ENCODE data around the gene PARD3B. TPM values are rescaled to one million over a fixed set of nuclear protein-coding genes. Genes with fewer than 3 reads are reported as not detected.
A peak's percentile ranks its signal among the peaks of the same experiment; 100 is the strongest.

PARD3B gene
- total and polyA plus RNA-seq, 2 of the 13 experiments (the other 11 are each of a cell fraction or from before 2014, with no cell fraction given) = 0.71 to 2.3 TPM

DNA sequence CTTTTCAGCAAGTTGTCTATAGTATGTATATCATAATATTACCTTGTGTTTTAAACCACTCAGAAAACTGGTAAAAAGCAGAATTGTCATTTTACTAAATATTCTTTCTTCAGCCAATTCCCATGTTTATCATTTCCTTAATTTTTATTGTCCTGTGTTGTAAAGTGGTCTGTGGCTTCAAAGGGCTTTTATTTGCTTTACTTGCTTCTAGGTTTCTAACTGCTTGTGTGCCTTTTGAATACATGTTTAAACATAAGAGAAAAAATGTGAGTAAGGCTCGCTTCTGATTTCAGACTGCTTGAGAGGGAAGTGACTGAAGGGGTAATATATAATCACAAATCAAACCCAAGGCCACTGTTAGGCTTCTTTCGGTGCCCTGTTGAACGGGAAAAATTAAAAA, 729.5 kb downstream of the PARD3B start:
- POLR2A ChIA-PET = no interaction called here

DNA sequence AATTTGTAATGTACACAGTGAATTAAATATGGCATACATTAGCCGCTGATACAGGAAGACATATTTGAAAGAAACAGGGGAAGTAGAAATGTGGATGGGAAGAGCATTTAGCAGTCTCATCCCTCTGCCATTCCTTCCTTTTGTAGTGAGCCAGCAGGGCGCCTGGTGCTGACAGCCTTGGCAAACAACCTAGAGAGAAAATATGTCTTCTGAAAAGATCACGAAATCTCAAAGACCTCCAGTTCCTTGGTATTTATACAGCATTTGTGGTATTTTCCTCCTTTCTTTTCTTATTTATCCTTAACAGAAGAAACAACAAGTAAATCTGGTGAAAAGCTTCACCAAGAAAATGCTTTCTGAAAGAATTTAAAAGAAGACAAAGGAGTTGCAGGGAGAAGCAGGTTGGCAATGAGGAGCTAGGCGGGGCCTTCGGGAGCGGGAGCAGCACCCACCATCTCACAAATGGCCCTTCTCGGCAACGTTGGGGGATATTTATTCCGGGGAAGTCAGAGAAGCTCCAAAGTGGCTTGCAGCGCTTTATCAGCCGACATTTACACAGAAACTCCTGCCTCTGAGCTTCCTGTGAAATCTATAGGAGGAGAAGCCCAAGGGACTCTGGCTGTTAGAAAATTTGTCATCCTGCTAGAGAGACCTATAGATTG, 731.0 kb downstream of the PARD3B start:
- Histone ChIP-seq H3K4me2 (ENCODE audit: low read depth, low read length) (no peak overlapping the region), H3K9me3 (ENCODE audit: low read length) (no peaks in the 10 kb centered on the region), H3K9ac (ENCODE audit: insufficient read depth, low read depth, low read length) (no peak overlapping the region), H3K4me1 (ENCODE audit: insufficient read depth, low read length) (peaks cover 26% of the 10 kb centered on the region), H4K20me1 (ENCODE audit: insufficient read depth, low read length) (no peaks in the 10 kb centered on the region), H3K36me3 (replicated peaks in 1 of 2; ENCODE audit: control insufficient read depth in 1 of 2, insufficient read depth in 2 of 2, low read length in 2 of 2) (no peaks in the 10 kb centered on the region), H3K27me3 (ENCODE audit: control insufficient read depth in 1 of 2, insufficient read depth in 2 of 2, low read length in 2 of 2) (no peaks in the 10 kb centered on the region; a peak in 1 of 5 replicates), H3K4me3 (replicated peaks in 1 of 3; ENCODE audit: insufficient read depth in 1 of 3, low read depth in 2 of 3, low read length in 3 of 3) (no peak overlapping the region), H2AFZ (ENCODE audit: low read length) (no peak overlapping the region), H3K79me2 (ENCODE audit: insufficient read depth, low read length) (no peaks in the 10 kb centered on the region), H3K27ac (ENCODE audit: extremely low read length, insufficient read depth, low read length) (no peak overlapping the region)
- POLR2A ChIA-PET = no interaction called here
- intact Hi-C loops (cut with micrococcal nuclease; ENCODE audit: unreplicated experiment) = no loop called here
- no peak for DNase-seq (ENCODE audit: low spot score)
- no peak for FAIRE-seq
- no peak for ATAC-seq
- WGBS (ENCODE audit: low lambda C conversion rate) = 92% methylated on average over 11 of the region's 11 CpGs
- CTCF ChIA-PET (ENCODE audit: low intra/inter-chr PET ratio, low total read pairs) = no interaction called here
- in situ Hi-C loops (cut with HindIII; ENCODE audit: extremely low pct_ligation_motif_present, low pct_unique_long_range_greater_than_20kb) = no loop called here
- no TSS peak for BruUV-seq (replicated peaks)
- TF ChIP-seq ARNT2 (CRISPR knock-in tag; IDR thresholded peaks at IDR 0.05; ENCODE audit: low read depth) (no peak), AKAP8 (CRISPR knock-in tag; IDR thresholded peaks at IDR 0.05) (no peak)
- TF ChIP-seq, protein P1, sequence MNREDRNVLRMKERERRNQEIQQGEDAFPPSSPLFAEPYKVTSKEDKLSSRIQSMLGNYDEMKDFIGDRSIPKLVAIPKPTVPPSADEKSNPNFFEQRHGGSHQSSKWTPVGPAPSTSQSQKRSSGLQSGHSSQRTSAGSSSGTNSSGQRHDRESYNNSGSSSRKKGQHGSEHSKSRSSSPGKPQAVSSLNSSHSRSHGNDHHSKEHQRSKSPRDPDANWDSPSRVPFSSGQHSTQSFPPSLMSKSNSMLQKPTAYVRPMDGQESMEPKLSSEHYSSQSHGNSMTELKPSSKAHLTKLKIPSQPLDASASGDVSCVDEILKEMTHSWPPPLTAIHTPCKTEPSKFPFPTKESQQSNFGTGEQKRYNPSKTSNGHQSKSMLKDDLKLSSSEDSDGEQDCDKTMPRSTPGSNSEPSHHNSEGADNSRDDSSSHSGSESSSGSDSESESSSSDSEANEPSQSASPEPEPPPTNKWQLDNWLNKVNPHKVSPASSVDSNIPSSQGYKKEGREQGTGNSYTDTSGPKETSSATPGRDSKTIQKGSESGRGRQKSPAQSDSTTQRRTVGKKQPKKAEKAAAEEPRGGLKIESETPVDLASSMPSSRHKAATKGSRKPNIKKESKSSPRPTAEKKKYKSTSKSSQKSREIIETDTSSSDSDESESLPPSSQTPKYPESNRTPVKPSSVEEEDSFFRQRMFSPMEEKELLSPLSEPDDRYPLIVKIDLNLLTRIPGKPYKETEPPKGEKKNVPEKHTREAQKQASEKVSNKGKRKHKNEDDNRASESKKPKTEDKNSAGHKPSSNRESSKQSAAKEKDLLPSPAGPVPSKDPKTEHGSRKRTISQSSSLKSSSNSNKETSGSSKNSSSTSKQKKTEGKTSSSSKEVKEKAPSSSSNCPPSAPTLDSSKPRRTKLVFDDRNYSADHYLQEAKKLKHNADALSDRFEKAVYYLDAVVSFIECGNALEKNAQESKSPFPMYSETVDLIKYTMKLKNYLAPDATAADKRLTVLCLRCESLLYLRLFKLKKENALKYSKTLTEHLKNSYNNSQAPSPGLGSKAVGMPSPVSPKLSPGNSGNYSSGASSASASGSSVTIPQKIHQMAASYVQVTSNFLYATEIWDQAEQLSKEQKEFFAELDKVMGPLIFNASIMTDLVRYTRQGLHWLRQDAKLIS (CRISPR knock-in tag; IDR thresholded peaks at IDR 0.05) = no peak

More for the DNA sequence above, 729.5 kb downstream of the PARD3B start:
- Histone ChIP-seq H3K4me3 (replicated peaks in 1 of 3; ENCODE audit: insufficient read depth in 1 of 3, low read depth in 2 of 3, low read length in 3 of 3) (no peak overlapping the region), H3K9me3 (ENCODE audit: low read length) (no peaks in the 10 kb centered on the region), H3K9ac (ENCODE audit: insufficient read depth, low read depth, low read length) (no peak overlapping the region), H3K4me1 (ENCODE audit: insufficient read depth, low read length) (peaks cover 35% of the 10 kb centered on the region), H2AFZ (ENCODE audit: low read length) (no peak overlapping the region), H3K79me2 (ENCODE audit: insufficient read depth, low read length) (no peaks in the 10 kb centered on the region), H3K4me2 (ENCODE audit: low read depth, low read length) (no peak overlapping the region), H3K27me3 (ENCODE audit: control insufficient read depth in 1 of 2, insufficient read depth in 2 of 2, low read length in 2 of 2) (no peaks in the 10 kb centered on the region; a peak in 1 of 5 replicates), H3K27ac (ENCODE audit: extremely low read length, insufficient read depth, low read length) (no peak overlapping the region), H3K36me3 (replicated peaks in 1 of 2; ENCODE audit: control insufficient read depth in 1 of 2, insufficient read depth in 2 of 2, low read length in 2 of 2) (no peaks in the 10 kb centered on the region), H4K20me1 (ENCODE audit: insufficient read depth, low read length) (no peaks in the 10 kb centered on the region)
- ATAC-seq = no peak
- FAIRE-seq = no peak
- TF ChIP-seq ZNF280B (CRISPR knock-in tag; IDR thresholded peaks at IDR 0.05; ENCODE audit: borderline replicate concordance) (no peak), SALL1 (CRISPR knock-in tag; IDR thresholded peaks at IDR 0.05) (no peak), ZNF652 (CRISPR knock-in tag; IDR thresholded peaks at IDR 0.05; ENCODE audit: borderline replicate concordance, low read depth) (no peak), IRF2 (CRISPR knock-in tag; IDR thresholded peaks at IDR 0.05) (no peak), TCF7L2 (IDR thresholded peaks at IDR 0.05; ENCODE audit: low read depth, low read length) (peak; percentile 34; the same call in 1 of the 2 replicates), GATAD2A (CRISPR knock-in tag; IDR thresholded peaks at IDR 0.05) (no peak)
- in situ Hi-C loops (cut with HindIII; ENCODE audit: extremely low pct_ligation_motif_present, low pct_unique_long_range_greater_than_20kb) (no loop called here), intact Hi-C loops (cut with micrococcal nuclease; ENCODE audit: unreplicated experiment) (loop anchor here (1.0 kb wide), 1 partner anchor 56 kb away; no protein-coding TSS in a partner anchor)
- BruUV-seq (replicated peaks) = no TSS peak
- 6% methylated on average over 3 of the region's 3 CpGs for WGBS (ENCODE audit: low lambda C conversion rate)
- DNase-seq (ENCODE audit: low spot score) = no peak
- CTCF ChIA-PET (ENCODE audit: low intra/inter-chr PET ratio, low total read pairs) = no interaction called here

All from HepG2 (cell line).